ENCODE results near the gene AKAP14. TPM values are rescaled to one million over a fixed set of nuclear protein-coding genes. Genes with fewer than 3 reads are reported as not detected.
"Not testable (repeated sequence)": the region's sequence is repeated elsewhere in the genome, so short reads cannot be mapped to it uniquely, and the experiment has no call there.

Gene AKAP14
- total and polyA plus RNA-seq, 11 donors = not detected

DNA sequence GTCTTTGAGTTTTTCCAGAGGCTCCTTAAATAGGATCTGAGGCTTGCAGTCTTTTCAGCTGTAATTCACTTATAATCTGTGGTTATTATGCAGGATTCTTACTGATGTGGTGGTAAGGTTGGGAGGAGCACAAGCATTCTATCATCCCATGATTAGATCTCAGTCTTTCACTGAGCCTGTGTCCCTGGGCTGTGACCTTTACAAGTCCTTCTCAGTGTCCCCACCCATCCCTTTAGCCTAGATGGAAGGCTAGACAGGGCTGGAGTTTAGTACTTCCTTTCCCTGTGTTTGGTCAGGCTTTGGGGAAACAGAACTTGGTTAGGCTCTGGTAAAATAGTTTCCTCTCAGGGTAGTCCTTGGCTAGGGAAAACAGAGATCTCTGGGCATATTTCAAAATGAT lies 64.9 kb downstream of the AKAP14 start:
- no peaks in the 10 kb centered on the region for H3K36me3 ChIP-seq
- intact Hi-C loops (cut with DNase I) = no loop called here
- H3K4me3 ChIP-seq = no peak overlapping the region
- ATAC-seq (no peak), DNase-seq (no peak)
- no peaks in the 10 kb centered on the region for H3K4me1 ChIP-seq
- no peak for TF ChIP-seq POLR2A (IDR thresholded peaks at IDR 0.05)
- TF ChIP-seq, protein P1, sequence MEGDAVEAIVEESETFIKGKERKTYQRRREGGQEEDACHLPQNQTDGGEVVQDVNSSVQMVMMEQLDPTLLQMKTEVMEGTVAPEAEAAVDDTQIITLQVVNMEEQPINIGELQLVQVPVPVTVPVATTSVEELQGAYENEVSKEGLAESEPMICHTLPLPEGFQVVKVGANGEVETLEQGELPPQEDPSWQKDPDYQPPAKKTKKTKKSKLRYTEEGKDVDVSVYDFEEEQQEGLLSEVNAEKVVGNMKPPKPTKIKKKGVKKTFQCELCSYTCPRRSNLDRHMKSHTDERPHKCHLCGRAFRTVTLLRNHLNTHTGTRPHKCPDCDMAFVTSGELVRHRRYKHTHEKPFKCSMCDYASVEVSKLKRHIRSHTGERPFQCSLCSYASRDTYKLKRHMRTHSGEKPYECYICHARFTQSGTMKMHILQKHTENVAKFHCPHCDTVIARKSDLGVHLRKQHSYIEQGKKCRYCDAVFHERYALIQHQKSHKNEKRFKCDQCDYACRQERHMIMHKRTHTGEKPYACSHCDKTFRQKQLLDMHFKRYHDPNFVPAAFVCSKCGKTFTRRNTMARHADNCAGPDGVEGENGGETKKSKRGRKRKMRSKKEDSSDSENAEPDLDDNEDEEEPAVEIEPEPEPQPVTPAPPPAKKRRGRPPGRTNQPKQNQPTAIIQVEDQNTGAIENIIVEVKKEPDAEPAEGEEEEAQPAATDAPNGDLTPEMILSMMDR (IDR thresholded peaks at IDR 0.05) = no peak
- H3K27ac ChIP-seq = no peak overlapping the region
- H3K9me3 ChIP-seq = no peaks in the 10 kb centered on the region
- H3K27me3 ChIP-seq = peaks cover 0 to 3% (median 0%) of the 10 kb centered on the region in 9 donors

GRCh38 chrX:119966837-119967236 lies 71.1 kb downstream of the AKAP14 start:
- H3K4me1 ChIP-seq; ATAC-seq; H3K27me3 ChIP-seq; H3K36me3 ChIP-seq; H3K4me3 ChIP-seq; intact Hi-C loops (cut with DNase I); DNase-seq; H3K9me3 ChIP-seq; H3K27ac ChIP-seq: not testable (repeated sequence)
- 89 to 100% (median 100%) methylated on average over 1 of the region's 1 CpG for WGBS, 4 donors

Other genes with a start within 250 kb of the AKAP14 start
- gene SEPTIN6, start 202.7 kb upstream of the AKAP14 start, total RNA-seq = 10 to 100 TPM in 5 of 9 donors, 1 to 10 TPM in 4; 7.6 to 36.4 (median 10.0) TPM
- 1 to 10 TPM; 3.3 to 7.2 TPM for gene SEPTIN6, start 202.7 kb upstream of the AKAP14 start, polyA plus RNA-seq
- gene SOWAHD, start 137.3 kb upstream of the AKAP14 start, total RNA-seq = 1 to 10 TPM in 1 of 9 donors, under 1 TPM in 3, not detected in 5; 0.15 to 2.1 (median 0.45) TPM
- gene SOWAHD, start 137.3 kb upstream of the AKAP14 start, polyA plus RNA-seq = under 1 TPM; 0.17 to 0.19 TPM
- 1,000 to 10,000 TPM in 8 of 9 donors, 100 to 1,000 TPM in 1; 933 to 1,886 (median 1,201) TPM for gene RPL39, start 104.3 kb upstream of the AKAP14 start, total RNA-seq
- 1,000 to 10,000 TPM; 3,082 to 4,859 TPM for gene RPL39, start 104.3 kb upstream of the AKAP14 start, polyA plus RNA-seq
- gene UPF3B, start 42.9 kb upstream of the AKAP14 start, total RNA-seq = 1 to 10 TPM in 8 of 9 donors, under 1 TPM in 1; 0.71 to 4.3 (median 2.8) TPM
- 1 to 10 TPM; 7.5 to 7.9 TPM for gene UPF3B, start 42.9 kb upstream of the AKAP14 start, polyA plus RNA-seq
- gene RNF113A, start 24.2 kb upstream of the AKAP14 start, total RNA-seq = 10 to 100 TPM in 4 of 9 donors, 1 to 10 TPM in 5; 8.0 to 12.8 (median 9.6) TPM
- 10 to 100 TPM; 10.6 to 12.9 TPM for gene RNF113A, start 24.2 kb upstream of the AKAP14 start, polyA plus RNA-seq
- 100 to 1,000 TPM; 288 to 622 (median 433) TPM for gene NDUFA1, start 24.1 kb upstream of the AKAP14 start, total RNA-seq
- 1,000 to 10,000 TPM in 1 of 2 donors, 100 to 1,000 TPM in 1; 310 to 1,598 TPM for gene NDUFA1, start 24.1 kb upstream of the AKAP14 start, polyA plus RNA-seq
- 1 to 10 TPM; 2.9 to 7.8 (median 5.9) TPM for gene NKAP, start 47.9 kb downstream of the AKAP14 start, total RNA-seq
- gene NKAP, start 47.9 kb downstream of the AKAP14 start, polyA plus RNA-seq = 1 to 10 TPM; 4.2 to 7.0 TPM
- not detected for gene RHOXF2B, start 181.8 kb downstream of the AKAP14 start, total RNA-seq
- gene RHOXF2B, start 181.8 kb downstream of the AKAP14 start, polyA plus RNA-seq = not detected
- not detected for gene RHOXF1, start 220.0 kb downstream of the AKAP14 start, total RNA-seq
- under 1 TPM in 1 of 2 donors, not detected in 1; 0.38 TPM for gene RHOXF1, start 220.0 kb downstream of the AKAP14 start, polyA plus RNA-seq